Endothelial cell of umbilical vein (primary cell): ENCODE measurements around the gene WDR18. TPM values are rescaled to one million over a fixed set of nuclear protein-coding genes. Genes with fewer than 3 reads are reported as not detected.
A peak's percentile ranks its signal among the peaks of the same experiment; 100 is the strongest.

Experiments used
- BruUV-seq: library from RNA; stranded (reverse); fragments of 400-500 nt; replicated peaks from 2 replicates; lab custom pipeline; 2021; lab: Mats Ljungman, UMichigan
- CTCF ChIA-PET: fragments of 300-600, 350-600 bp; sonication (Branson Sonifier 250); formaldehyde crosslinking; loops from one replicate; lab custom pipeline; 2021; ENCODE audit warnings: antibody characterized with exemption, inconsistent platforms; lab: Charles Lee
- POLR2A ChIA-PET: fragments of 300-600, 350-600 bp; sonication (Branson Sonifier 250); formaldehyde crosslinking; loops from one replicate; lab custom pipeline; 2021; ENCODE audit warnings: antibody characterized with exemption, inconsistent platforms; lab: Charles Lee
- DNase-seq: peaks from one replicate; pipeline ENCODE4 v3.0.0-alpha.2; 2011; ENCODE audit warnings: low read depth, low spot score
- FAIRE-seq: peaks from 2 replicates; lab custom pipeline; 2011; peaks lifted over from hg19 to GRCh38; lab: Jason Lieb, UNC
- H2AFZ ChIP-seq: 2 replicates; pipeline ENCODE4 v1.6.0; 2012; ENCODE audit warnings: low read depth, low read length, control low read depth, inconsistent platforms
- H3K27ac ChIP-seq: 2 replicates; pipeline ENCODE4 v1.5.1; 2011; ENCODE audit warnings: low read depth, mild to moderate bottlenecking, control low read depth, low read length, moderate library complexity; ENCODE audit not compliant: insufficient read depth
- H3K27me3 ChIP-seq, 2 experiments: 2 replicates each; pipeline versions ENCODE4 v1.6.0 to v1.6.1; 2011; ENCODE audit warnings: low read length in 2 of 2, mixed read lengths in 1 of 2; ENCODE audit not compliant: control insufficient read depth in 2 of 2, insufficient read depth in 2 of 2
- H3K36me3 ChIP-seq, 2 experiments: 2 replicates in 1 of 2; 3 replicates in 1 of 2; pipeline ENCODE4 v1.5.1; 2011; ENCODE audit warnings: low read length in 2 of 2, mild to moderate bottlenecking in 1 of 2, moderate library complexity in 1 of 2; ENCODE audit not compliant: control insufficient read depth in 2 of 2, insufficient read depth in 2 of 2; ENCODE audit errors: extremely low read depth in 1 of 2
- H3K4me1 ChIP-seq: 3 replicates; pipeline ENCODE4 v1.5.1; 2011; ENCODE audit warnings: mild to moderate bottlenecking, low read length; ENCODE audit not compliant: control insufficient read depth, insufficient read depth; ENCODE audit errors: extremely low read depth
- H3K4me2 ChIP-seq: 2 replicates; pipeline ENCODE4 v1.6.1; 2011; ENCODE audit warnings: low read length, control low read depth, mixed read lengths; ENCODE audit not compliant: insufficient read depth
- H3K4me3 ChIP-seq, 3 experiments: fragments of 200-600 bp in 1 of 3; sonication (generic), shearing (Covaris generic) in 1 of 3; replicated peaks in 1 of 3; 2 replicates each; pipeline ENCODE4 v1.5.1; 2011 to 2016; ENCODE audit warnings: control low read depth in 3 of 3, low read length in 3 of 3, mild to moderate bottlenecking in 2 of 3, inconsistent platforms in 1 of 3, low read depth in 1 of 3, moderate library complexity in 1 of 3; ENCODE audit not compliant: insufficient read depth in 1 of 3
- H3K79me2 ChIP-seq: 2 replicates; pipeline ENCODE4 v1.6.0; 2012; ENCODE audit warnings: low read length, inconsistent platforms; ENCODE audit not compliant: control insufficient read depth, insufficient read depth
- H3K9ac ChIP-seq: replicated peaks from 2 replicates; pipeline ENCODE3; 2011; ENCODE audit warnings: low read length, control low read depth; ENCODE audit not compliant: insufficient read depth; ENCODE audit errors: extremely low read depth
- H3K9me1 ChIP-seq: replicated peaks from 3 replicates; pipeline ENCODE4 v1.6.0; 2011; ENCODE audit warnings: mild to moderate bottlenecking, low read length; ENCODE audit not compliant: control insufficient read depth, insufficient read depth; ENCODE audit errors: extremely low read depth
- H3K9me3 ChIP-seq: replicated peaks from 2 replicates; pipeline ENCODE4 v1.5.1; 2012; ENCODE audit warnings: low read length, inconsistent platforms; ENCODE audit not compliant: control insufficient read depth, insufficient read depth
- H4K20me1 ChIP-seq: replicated peaks from 2 replicates; pipeline ENCODE3; 2011; ENCODE audit warnings: mild to moderate bottlenecking, low read length; ENCODE audit not compliant: control insufficient read depth, insufficient read depth; ENCODE audit errors: extremely low read depth
- EZH2 ChIP-seq: IDR thresholded peaks from 2 replicates; pipeline ENCODE4 v1.6.1; 2012; ENCODE audit warnings: borderline replicate concordance, low read depth, mild to moderate bottlenecking, moderate library complexity, low read length, inconsistent platforms; ENCODE audit not compliant: severe bottlenecking
- JUN ChIP-seq: IDR thresholded peaks from 2 replicates; pipeline ENCODE4 v1.6.1; 2011; ENCODE audit warnings: borderline replicate concordance, low read depth; ENCODE audit not compliant: insufficient read length, insufficient read depth
- POLR2AphosphoS5 ChIP-seq: IDR thresholded peaks from 2 replicates; pipeline ENCODE4 v1.6.1; 2012; ENCODE audit warnings: low read depth, mild to moderate bottlenecking, control low read depth, low read length, moderate library complexity; ENCODE audit not compliant: insufficient read depth
- dilution Hi-C: fragments of 300-500 bp; cut with MboI; formaldehyde crosslinking; loops from one replicate; pipeline ENCODE4 v1.15.0; 2019; ENCODE audit warnings: low sequenced_read_pairs; ENCODE audit not compliant: extremely low pct_ligation_motif_present
- intact Hi-C: fragments of 100-400 bp; cut with micrococcal nuclease; formaldehyde crosslinking; loops from one replicate; pipeline ENCODE4 v1.10.0; 2022
- polyA plus RNA-seq, 4 experiments: library from polyadenylated mRNA; depleted of rRNA in 3 of 4; stranded (reverse) in 3 of 4; unstranded in 1 of 4; fragments of >200 nt; gene quantifications; 2 replicates each; pipeline versions ENCODE4 v1.2.1 to v1.2.3, GENCODE V29; 2011 to 2012; ENCODE audit warnings: missing spikeins in 1 of 4
- total RNA-seq: library from RNA; stranded (reverse); gene quantifications from 2 replicates; pipeline ENCODE4 v1.2.3, GENCODE V29; 2021
- TF ChIP-seq, protein P1 (sequence below), 2 donors: IDR thresholded peaks; 1 replicate in 1 of 2; 2 replicates in 1 of 2; pipeline ENCODE4 v1.5.1; 2011; ENCODE audit warnings: low read length in 2 of 2, mild to moderate bottlenecking in 2 of 2, moderate library complexity in 2 of 2, control low read depth in 1 of 2, inconsistent platforms in 1 of 2, low read depth in 1 of 2; ENCODE audit not compliant: insufficient read depth in 1 of 2; ENCODE audit errors: extremely low read depth in 1 of 2

The WDR18 gene
- total and polyA plus RNA-seq, 2 donors (not counting 3 experiments of a cell fraction or from before 2014, with no cell fraction given) = 54.8 to 102 TPM

DNA sequence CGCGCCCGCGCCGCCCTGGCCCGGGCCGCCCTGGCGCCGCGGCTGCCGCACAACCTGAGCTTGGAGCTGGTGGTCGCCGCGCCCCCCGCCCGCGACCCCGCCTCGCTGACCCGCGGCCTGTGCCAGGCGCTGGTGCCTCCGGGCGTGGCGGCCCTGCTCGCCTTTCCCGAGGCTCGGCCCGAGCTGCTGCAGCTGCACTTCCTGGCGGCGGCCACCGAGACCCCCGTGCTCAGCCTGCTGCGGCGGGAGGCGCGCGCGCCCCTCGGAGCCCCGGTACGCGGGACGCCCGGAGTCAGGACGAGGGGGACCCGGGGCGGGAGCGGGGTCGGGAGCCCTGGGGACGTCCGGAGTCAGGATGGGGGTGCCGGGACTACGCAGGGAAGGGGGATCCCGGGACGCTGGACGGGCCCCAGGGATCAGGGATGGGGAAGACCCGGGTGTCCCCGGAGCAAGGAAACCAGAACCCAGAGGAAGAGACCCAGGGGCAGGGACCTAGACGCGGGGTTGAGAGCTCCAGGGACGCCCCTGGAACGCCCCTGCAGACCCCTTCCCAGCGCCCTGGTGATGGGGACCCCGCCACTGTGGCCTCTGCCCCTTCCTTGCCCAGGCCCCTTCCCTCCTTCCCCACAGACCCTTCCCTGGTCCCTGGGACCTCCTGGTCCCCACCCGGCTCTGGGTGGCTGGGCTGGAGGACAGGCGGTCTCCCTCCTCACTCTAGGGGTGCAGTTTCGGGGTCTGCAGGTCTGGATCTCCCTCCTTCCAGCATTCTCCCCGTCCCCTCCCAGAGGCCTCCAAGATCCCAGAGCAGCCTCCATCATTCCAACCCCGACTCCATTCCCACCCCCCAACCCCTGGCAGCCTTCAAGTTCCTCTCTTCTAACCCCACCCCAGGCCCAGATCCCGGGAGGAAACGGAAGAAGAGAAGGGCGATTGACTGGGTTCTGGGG lies 16.7 kb downstream of the WDR18 start:
- no TSS peak for BruUV-seq
- CTCF ChIA-PET = interaction anchor here (0.6 to 1.4 kb wide), 5 partner anchors 21 to 152 kb away, joined by 3 to 5 read pairs (median 3); partner anchors contain the start of gene RNU6-2
- Histone ChIP-seq H3K27me3 (peaks cover 20 to 26% of the 10 kb centered on the region in 2 experiments), H3K4me2 (no peak overlapping the region), H3K4me1 (no peaks in the 10 kb centered on the region), H4K20me1 (no peaks in the 10 kb centered on the region), H3K36me3 (no peaks in the 10 kb centered on the region), H3K79me2 (no peaks in the 10 kb centered on the region), H3K4me3 (no peak overlapping the region), H3K9ac (no peak overlapping the region), H2AFZ (no peak overlapping the region), H3K9me1 (no peaks in the 10 kb centered on the region), H3K9me3 (no peaks in the 10 kb centered on the region), H3K27ac (no peak overlapping the region)
- POLR2A ChIA-PET = interaction anchor here (0.7 kb wide), 1 partner anchor 21 kb away, joined by 3 read pairs; the partner anchor contains the start of gene RNU6-2
- intact Hi-C loops (loop anchor here (1.0 to 2.0 kb wide), 2 partner anchors 20 to 80 kb away; partner anchors contain the start of genes RNU6-2 and TMEM259), dilution Hi-C loops (no loop called here)
- TF ChIP-seq EZH2 (peak; percentile 55), POLR2AphosphoS5 (no peak)
- no peak for DNase-seq
- no peak for FAIRE-seq

DNA sequence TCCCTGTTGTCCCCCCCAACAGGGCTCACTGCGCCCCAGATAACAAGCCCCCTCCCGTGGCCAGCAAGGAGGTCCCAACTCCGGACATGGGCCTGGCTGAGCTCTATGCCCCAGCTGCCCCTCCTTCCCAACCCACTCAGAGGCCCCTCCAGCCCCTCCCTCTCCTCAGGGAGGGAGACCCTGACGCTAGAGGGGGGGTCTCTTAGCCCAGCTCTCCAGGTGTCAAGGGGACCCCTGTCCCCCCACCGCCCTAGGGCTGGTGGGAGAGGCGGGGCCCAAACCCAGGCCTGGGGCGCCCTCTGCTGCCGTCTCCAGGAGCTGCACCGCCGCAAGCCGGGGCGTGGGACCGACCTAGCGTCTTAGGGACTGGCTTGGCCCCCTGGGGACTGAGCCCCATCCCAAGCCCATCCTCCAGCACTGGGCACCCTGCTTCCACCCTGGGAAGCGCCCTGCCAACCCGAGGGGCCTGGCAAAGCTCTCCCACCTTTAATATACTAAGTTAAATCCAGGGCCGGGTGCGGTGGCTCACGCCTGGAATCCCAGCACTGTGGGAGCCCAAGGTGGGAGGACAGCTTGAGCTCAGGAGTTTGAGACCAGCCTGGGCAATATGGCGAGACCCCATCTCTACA lies 17.5 kb downstream of the WDR18 start:
- Histone ChIP-seq H4K20me1 (no peaks in the 10 kb centered on the region), H3K27ac (no peak overlapping the region), H3K4me1 (no peaks in the 10 kb centered on the region), H3K9me1 (no peaks in the 10 kb centered on the region), H3K36me3 (no peaks in the 10 kb centered on the region), H3K27me3 (peaks cover 17 to 19% of the 10 kb centered on the region in 2 experiments), H3K9me3 (no peaks in the 10 kb centered on the region), H2AFZ (no peak overlapping the region), H3K4me3 (no peak overlapping the region), H3K4me2 (no peak overlapping the region), H3K79me2 (no peaks in the 10 kb centered on the region), H3K9ac (no peak overlapping the region)
- DNase-seq (peak; percentile 37), FAIRE-seq (peak; percentile 86)
- POLR2A ChIA-PET = no interaction called here
- dilution Hi-C loops = no loop called here
- CTCF ChIA-PET = interaction anchor here (0.6 to 1.4 kb wide), 6 partner anchors 20 to 191 kb away, joined by 3 to 5 read pairs (median 4); partner anchors contain the start of gene RNU6-2
- BruUV-seq = no TSS peak
- intact Hi-C loops = loop anchor here (1.0 to 2.0 kb wide), 2 partner anchors 19 to 80 kb away; partner anchors contain the start of genes RNU6-2 and TMEM259
- TF ChIP-seq, protein P1, sequence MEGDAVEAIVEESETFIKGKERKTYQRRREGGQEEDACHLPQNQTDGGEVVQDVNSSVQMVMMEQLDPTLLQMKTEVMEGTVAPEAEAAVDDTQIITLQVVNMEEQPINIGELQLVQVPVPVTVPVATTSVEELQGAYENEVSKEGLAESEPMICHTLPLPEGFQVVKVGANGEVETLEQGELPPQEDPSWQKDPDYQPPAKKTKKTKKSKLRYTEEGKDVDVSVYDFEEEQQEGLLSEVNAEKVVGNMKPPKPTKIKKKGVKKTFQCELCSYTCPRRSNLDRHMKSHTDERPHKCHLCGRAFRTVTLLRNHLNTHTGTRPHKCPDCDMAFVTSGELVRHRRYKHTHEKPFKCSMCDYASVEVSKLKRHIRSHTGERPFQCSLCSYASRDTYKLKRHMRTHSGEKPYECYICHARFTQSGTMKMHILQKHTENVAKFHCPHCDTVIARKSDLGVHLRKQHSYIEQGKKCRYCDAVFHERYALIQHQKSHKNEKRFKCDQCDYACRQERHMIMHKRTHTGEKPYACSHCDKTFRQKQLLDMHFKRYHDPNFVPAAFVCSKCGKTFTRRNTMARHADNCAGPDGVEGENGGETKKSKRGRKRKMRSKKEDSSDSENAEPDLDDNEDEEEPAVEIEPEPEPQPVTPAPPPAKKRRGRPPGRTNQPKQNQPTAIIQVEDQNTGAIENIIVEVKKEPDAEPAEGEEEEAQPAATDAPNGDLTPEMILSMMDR (IDR thresholded peaks at IDR 0.05; ENCODE audit: extremely low read depth in 1 of 2, insufficient read depth in 1 of 2, low read depth in 1 of 2, low read length in 2 of 2) = peak; percentile 84 to 89
- TF ChIP-seq JUN = no peak
